Measurements from ENCODE around the gene RNF213. TPM values are rescaled to one million over a fixed set of nuclear protein-coding genes. Genes with fewer than 3 reads are reported as not detected.

RNF213 gene
- total RNA-seq, 1 donor from 2014 or later, result 120 TPM

DNA sequence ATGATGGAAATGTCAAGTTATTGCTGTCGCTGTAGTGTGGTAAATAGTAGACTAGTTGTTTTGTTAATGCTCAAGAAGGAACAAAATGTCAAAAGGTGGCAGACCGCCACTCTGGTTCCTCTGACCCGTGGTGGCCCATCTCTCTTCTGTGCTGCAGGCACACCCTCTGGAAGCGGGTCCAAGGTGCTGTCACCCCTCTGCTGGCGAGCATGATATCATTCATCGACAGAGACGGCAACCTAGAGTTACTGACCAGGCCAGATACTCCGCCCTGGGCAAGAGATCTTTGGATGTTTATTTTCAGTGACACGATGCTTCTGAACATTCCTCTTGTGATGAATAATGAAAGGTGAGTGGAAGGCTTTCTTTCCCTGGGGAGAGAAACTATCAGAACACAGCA, 97.5 kb downstream of the RNF213 start:
- Histone ChIP-seq H3K27ac (ENCODE audit: low read depth, low read length) (no peak overlapping the region), H3K9ac (ENCODE audit: low read length) (no peak overlapping the region), H3K4me2 (ENCODE audit: low read length) (no peak overlapping the region), H3K4me1 (ENCODE audit: insufficient read depth, low read length) (no peaks in the 10 kb centered on the region), H3K79me2 (ENCODE audit: insufficient read depth, low read length) (no peaks in the 10 kb centered on the region), H3K36me3 (ENCODE audit: insufficient read depth, low read length) (peaks cover 29% of the 10 kb centered on the region), H2AFZ (ENCODE audit: low read depth, low read length) (no peak overlapping the region), H4K20me1 (ENCODE audit: insufficient read depth, low read length) (no peaks in the 10 kb centered on the region), H3K27me3 (ENCODE audit: insufficient read depth, low read length) (no peaks in the 10 kb centered on the region), H3K9me3 (ENCODE audit: insufficient read depth, low read depth, low read length) (no peaks in the 10 kb centered on the region), H3K4me3 (ENCODE audit: insufficient read depth, low read depth, low read length) (no peak overlapping the region)
- no peaks in the 10 kb centered on the region for H3K9me3 Mint-ChIP-seq (ENCODE audit: unreplicated experiment)
- no peaks in the 10 kb centered on the region for H3K4me1 Mint-ChIP-seq (ENCODE audit: low read depth, unreplicated experiment)
- H3K27me3 Mint-ChIP-seq (ENCODE audit: low read depth, unreplicated experiment), result no peaks in the 10 kb centered on the region
- no peak for DNase-seq (ENCODE audit: low read depth)
- TF ChIP-seq, protein P1, sequence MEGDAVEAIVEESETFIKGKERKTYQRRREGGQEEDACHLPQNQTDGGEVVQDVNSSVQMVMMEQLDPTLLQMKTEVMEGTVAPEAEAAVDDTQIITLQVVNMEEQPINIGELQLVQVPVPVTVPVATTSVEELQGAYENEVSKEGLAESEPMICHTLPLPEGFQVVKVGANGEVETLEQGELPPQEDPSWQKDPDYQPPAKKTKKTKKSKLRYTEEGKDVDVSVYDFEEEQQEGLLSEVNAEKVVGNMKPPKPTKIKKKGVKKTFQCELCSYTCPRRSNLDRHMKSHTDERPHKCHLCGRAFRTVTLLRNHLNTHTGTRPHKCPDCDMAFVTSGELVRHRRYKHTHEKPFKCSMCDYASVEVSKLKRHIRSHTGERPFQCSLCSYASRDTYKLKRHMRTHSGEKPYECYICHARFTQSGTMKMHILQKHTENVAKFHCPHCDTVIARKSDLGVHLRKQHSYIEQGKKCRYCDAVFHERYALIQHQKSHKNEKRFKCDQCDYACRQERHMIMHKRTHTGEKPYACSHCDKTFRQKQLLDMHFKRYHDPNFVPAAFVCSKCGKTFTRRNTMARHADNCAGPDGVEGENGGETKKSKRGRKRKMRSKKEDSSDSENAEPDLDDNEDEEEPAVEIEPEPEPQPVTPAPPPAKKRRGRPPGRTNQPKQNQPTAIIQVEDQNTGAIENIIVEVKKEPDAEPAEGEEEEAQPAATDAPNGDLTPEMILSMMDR (IDR thresholded peaks at IDR 0.05; ENCODE audit: insufficient read depth, low read depth, low read length), result no peak
- no peak for TF ChIP-seq EZH2 (IDR thresholded peaks at IDR 0.05; ENCODE audit: insufficient read depth, low read length)
- no peak overlapping the region for H3K27ac Mint-ChIP-seq (ENCODE audit: unreplicated experiment)
- no peak overlapping the region for H3K4me3 Mint-ChIP-seq (ENCODE audit: unreplicated experiment)
- FAIRE-seq, result no peak
- peaks cover 48% of the 10 kb centered on the region for H3K36me3 Mint-ChIP-seq (ENCODE audit: low read depth, unreplicated experiment)

DNA sequence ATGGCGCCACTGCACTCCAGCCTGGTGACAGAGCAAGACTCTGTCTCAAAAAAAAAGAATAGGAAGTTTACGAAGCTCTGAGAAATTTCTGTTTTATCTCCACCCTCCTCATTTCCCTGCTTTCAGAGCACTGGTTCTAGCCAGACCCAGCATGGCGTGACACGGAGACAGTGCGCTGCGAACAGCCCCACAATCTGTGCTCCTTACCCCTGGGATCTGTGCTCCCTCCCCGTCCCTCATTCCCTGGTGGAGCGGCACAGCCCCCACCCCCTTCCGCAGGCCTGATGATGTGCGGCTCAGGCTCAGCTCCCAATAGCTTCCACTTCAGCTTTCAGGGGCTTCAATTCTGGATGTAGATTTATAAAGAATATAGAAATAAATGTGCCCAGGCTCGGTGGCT, 98.2 kb downstream of the RNF213 start:
- H3K9me3 Mint-ChIP-seq (ENCODE audit: unreplicated experiment), result no peaks in the 10 kb centered on the region
- Histone ChIP-seq H3K4me1 (ENCODE audit: insufficient read depth, low read length) (no peaks in the 10 kb centered on the region), H2AFZ (ENCODE audit: low read depth, low read length) (no peak overlapping the region), H3K4me2 (ENCODE audit: low read length) (no peak overlapping the region), H3K4me3 (ENCODE audit: insufficient read depth, low read depth, low read length) (no peak overlapping the region), H3K79me2 (ENCODE audit: insufficient read depth, low read length) (no peaks in the 10 kb centered on the region), H3K27me3 (ENCODE audit: insufficient read depth, low read length) (no peaks in the 10 kb centered on the region), H4K20me1 (ENCODE audit: insufficient read depth, low read length) (no peaks in the 10 kb centered on the region), H3K27ac (ENCODE audit: low read depth, low read length) (no peak overlapping the region), H3K9me3 (ENCODE audit: insufficient read depth, low read depth, low read length) (no peaks in the 10 kb centered on the region), H3K9ac (ENCODE audit: low read length) (no peak overlapping the region), H3K36me3 (ENCODE audit: insufficient read depth, low read length) (peaks cover 29% of the 10 kb centered on the region)
- DNase-seq (ENCODE audit: low read depth), result no peak
- FAIRE-seq, result no peak
- TF ChIP-seq, protein P1 (IDR thresholded peaks at IDR 0.05; ENCODE audit: insufficient read depth, low read depth, low read length), result no peak
- no peak for TF ChIP-seq EZH2 (IDR thresholded peaks at IDR 0.05; ENCODE audit: insufficient read depth, low read length)
- no peak overlapping the region for H3K27ac Mint-ChIP-seq (ENCODE audit: unreplicated experiment)
- no peak overlapping the region for H3K4me3 Mint-ChIP-seq (ENCODE audit: unreplicated experiment)
- no peaks in the 10 kb centered on the region for H3K27me3 Mint-ChIP-seq (ENCODE audit: low read depth, unreplicated experiment)
- peaks cover 50% of the 10 kb centered on the region for H3K36me3 Mint-ChIP-seq (ENCODE audit: low read depth, unreplicated experiment)
- H3K4me1 Mint-ChIP-seq (ENCODE audit: low read depth, unreplicated experiment), result no peaks in the 10 kb centered on the region

DNA sequence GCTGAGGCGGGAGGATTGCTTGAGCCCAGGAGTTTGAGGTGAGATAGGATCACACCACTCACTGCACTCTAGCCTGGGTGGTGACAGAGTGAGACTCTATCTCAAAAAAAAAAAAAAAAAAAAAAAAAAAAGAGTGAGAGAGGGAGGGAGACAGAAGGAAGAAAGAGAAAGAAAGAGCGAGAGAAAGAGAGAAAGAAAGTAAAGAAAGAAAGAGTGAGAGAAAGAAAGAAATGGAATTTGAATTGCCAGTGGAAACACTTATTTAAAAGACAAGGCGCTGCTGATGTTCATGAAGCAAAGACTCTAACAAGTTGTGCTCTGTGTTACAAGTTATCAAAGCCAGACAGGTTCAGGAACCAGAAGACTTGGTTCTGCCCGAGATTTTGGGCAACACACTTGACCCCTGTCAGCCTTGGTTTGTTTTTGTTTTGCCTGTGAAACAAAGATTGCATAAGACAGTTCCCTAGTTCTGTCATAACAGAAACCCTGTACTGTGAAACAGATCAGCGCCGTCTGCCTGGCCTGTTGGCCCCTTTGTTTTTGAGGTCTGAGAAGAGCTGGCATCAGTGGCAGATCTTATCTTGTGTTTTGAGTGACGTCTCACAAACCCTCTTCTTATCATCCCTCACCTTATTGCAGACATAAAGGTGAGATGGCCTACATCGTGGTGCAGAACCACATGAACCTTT, 98.9 kb downstream of the RNF213 start:
- H3K4me1 ChIP-seq (ENCODE audit: insufficient read depth, low read length), result no peaks in the 10 kb centered on the region
- FAIRE-seq, result no peak
- no peak overlapping the region for H3K4me3 Mint-ChIP-seq (ENCODE audit: unreplicated experiment)
- TF ChIP-seq EZH2 (IDR thresholded peaks at IDR 0.05; ENCODE audit: insufficient read depth, low read length), result no peak
- TF ChIP-seq, protein P1 (IDR thresholded peaks at IDR 0.05; ENCODE audit: insufficient read depth, low read depth, low read length), result no peak
- H3K79me2 ChIP-seq (ENCODE audit: insufficient read depth, low read length), result no peaks in the 10 kb centered on the region
- H2AFZ ChIP-seq (ENCODE audit: low read depth, low read length), result no peak overlapping the region
- H4K20me1 ChIP-seq (ENCODE audit: insufficient read depth, low read length), result no peaks in the 10 kb centered on the region
- H3K4me3 ChIP-seq (ENCODE audit: insufficient read depth, low read depth, low read length), result no peak overlapping the region
- H3K36me3 ChIP-seq (ENCODE audit: insufficient read depth, low read length), result peaks cover 28% of the 10 kb centered on the region
- no peaks in the 10 kb centered on the region for H3K27me3 Mint-ChIP-seq (ENCODE audit: low read depth, unreplicated experiment)
- H3K27ac Mint-ChIP-seq (ENCODE audit: unreplicated experiment), result no peak overlapping the region
- H3K4me2 ChIP-seq (ENCODE audit: low read length), result no peak overlapping the region
- no peaks in the 10 kb centered on the region for H3K9me3 ChIP-seq (ENCODE audit: insufficient read depth, low read depth, low read length)
- no peaks in the 10 kb centered on the region for H3K4me1 Mint-ChIP-seq (ENCODE audit: low read depth, unreplicated experiment)
- H3K27me3 ChIP-seq (ENCODE audit: insufficient read depth, low read length), result no peaks in the 10 kb centered on the region
- no peaks in the 10 kb centered on the region for H3K9me3 Mint-ChIP-seq (ENCODE audit: unreplicated experiment)
- DNase-seq (ENCODE audit: low read depth), result no peak
- H3K36me3 Mint-ChIP-seq (ENCODE audit: low read depth, unreplicated experiment), result peaks cover 48% of the 10 kb centered on the region
- no peak overlapping the region for H3K9ac ChIP-seq (ENCODE audit: low read length)
- no peak overlapping the region for H3K27ac ChIP-seq (ENCODE audit: low read depth, low read length)
